Calu3 (cell line): ENCODE measurements around the gene RNF121. TPM values are rescaled to one million over a fixed set of nuclear protein-coding genes. Genes with fewer than 3 reads are reported as not detected.

ENCODE experiments used
- BruUV-seq: library from RNA; stranded (reverse); fragments of 400-500 nt; replicated peaks from 2 replicates; lab custom pipeline; 2021; lab: Mats Ljungman, UMichigan
- CTCF ChIA-PET: fragments of 300-600 bp; sonication (Branson Sonifier 250); formaldehyde crosslinking; loops from one replicate; lab custom pipeline; 2022; ENCODE audit warnings: antibody characterized with exemption; lab: Charles Lee
- DNase-seq: peaks from one replicate; pipeline ENCODE4 v3.0.0; 2022
- H3K27ac Mint-ChIP-seq: one replicate; pipeline ENCODE4 v1.8.0; 2022; ENCODE audit warnings: mixed read lengths; ENCODE audit not compliant: unreplicated experiment
- H3K27me3 Mint-ChIP-seq: one replicate; pipeline ENCODE4 v1.8.0; 2022; ENCODE audit warnings: mixed read lengths; ENCODE audit not compliant: unreplicated experiment
- H3K36me3 Mint-ChIP-seq: one replicate; pipeline ENCODE4 v1.8.0; 2022; ENCODE audit warnings: mild to moderate bottlenecking, moderate library complexity, mixed read lengths; ENCODE audit not compliant: insufficient read depth, unreplicated experiment
- H3K4me1 Mint-ChIP-seq: one replicate; pipeline ENCODE4 v1.8.0; 2022; ENCODE audit warnings: mild to moderate bottlenecking, low read depth, mixed read lengths; ENCODE audit not compliant: unreplicated experiment
- H3K4me3 Mint-ChIP-seq: one replicate; pipeline ENCODE4 v1.8.0; 2022; ENCODE audit warnings: mild to moderate bottlenecking, low read depth, moderate library complexity, mixed read lengths; ENCODE audit not compliant: unreplicated experiment
- H3K9me3 Mint-ChIP-seq: one replicate; pipeline ENCODE4 v1.8.0; 2022; ENCODE audit warnings: low read depth, mixed read lengths; ENCODE audit not compliant: unreplicated experiment
- CTCF ChIP-seq: fragments of 200-600 bp; IDR thresholded peaks from one replicate; pipeline ENCODE4 v1.8.0; 2022; ENCODE audit warnings: antibody characterized with exemption; ENCODE audit not compliant: unreplicated experiment
- intact Hi-C: fragments of 100-400 bp; cut with micrococcal nuclease; formaldehyde crosslinking; loops from one replicate; pipeline ENCODE4 v1.10.0; 2022; ENCODE audit not compliant: unreplicated experiment
- total RNA-seq: library from RNA; stranded (reverse); gene quantifications from 2 replicates; pipeline ENCODE4 v1.2.3, GENCODE V29; 2022

Gene RNF121
- total RNA-seq, 1 experiment from 2014 or later, result 51.7 TPM

DNA sequence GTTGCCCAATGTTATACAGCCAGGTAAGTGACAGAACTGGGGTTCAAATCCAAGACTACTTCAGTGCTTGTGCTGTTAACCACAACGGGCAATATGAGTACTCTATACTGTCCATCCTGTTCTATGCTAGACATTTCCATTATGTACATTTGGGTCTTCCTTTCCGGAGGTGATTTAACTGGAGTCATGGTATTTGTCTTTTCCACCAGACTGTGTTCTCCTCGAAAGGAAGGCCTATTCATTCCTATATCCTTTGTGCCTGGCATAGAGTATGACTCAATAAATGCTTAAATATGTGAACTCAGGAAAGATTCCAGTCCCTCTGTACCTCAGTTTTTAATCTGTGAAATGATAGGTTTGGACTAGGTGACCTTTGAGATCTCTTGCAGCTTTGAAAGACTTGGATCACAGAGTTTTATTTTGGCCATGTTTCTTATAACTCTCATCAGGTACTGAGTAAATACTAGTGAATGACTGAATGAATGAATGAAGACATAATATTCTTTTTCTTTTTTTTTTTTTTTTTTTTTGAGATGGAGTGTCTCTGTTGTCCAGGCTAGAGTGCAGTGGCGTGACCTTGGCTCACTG, 6.6 kb downstream of the RNF121 start:
- Mint-ChIP-seq H3K4me1 (peaks cover 20% of the 10 kb centered on the region), H3K27ac (no peak overlapping the region), H3K4me3 (no peak overlapping the region), H3K9me3 (no peaks in the 10 kb centered on the region), H3K27me3 (no peaks in the 10 kb centered on the region), H3K36me3 (no peaks in the 10 kb centered on the region)
- intact Hi-C loops, result no loop called here
- no peak for DNase-seq
- no peak for TF ChIP-seq CTCF
- BruUV-seq, result no TSS peak
- CTCF ChIA-PET, result interaction anchor here (0.6 kb wide), 1 partner anchor 1208 kb away, joined by 3 read pairs; no protein-coding TSS in a partner anchor

DNA sequence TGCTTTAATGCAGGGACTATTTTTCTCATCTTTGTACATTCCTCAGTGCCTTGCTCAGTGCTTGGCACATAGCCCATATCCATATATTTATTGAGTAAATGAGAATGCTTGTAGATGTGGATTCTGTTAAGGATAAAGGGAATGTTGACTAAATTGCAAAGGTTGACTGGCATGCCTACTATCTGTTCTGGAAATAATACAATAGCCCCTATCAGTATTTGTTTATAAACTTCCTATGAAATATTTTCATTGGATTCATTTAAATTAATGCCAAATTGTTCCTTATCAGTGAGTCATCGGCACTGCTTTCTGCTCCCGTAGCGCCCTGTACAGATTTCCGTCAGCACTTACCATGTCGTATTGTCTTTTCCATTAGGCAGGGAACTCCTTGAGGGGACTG, 8.0 kb downstream of the RNF121 start:
- H3K4me1 Mint-ChIP-seq, result peaks cover 11% of the 10 kb centered on the region
- no peak for DNase-seq
- no peak for TF ChIP-seq CTCF
- H3K4me3 Mint-ChIP-seq, result no peak overlapping the region
- H3K9me3 Mint-ChIP-seq, result no peaks in the 10 kb centered on the region
- no peak overlapping the region for H3K27ac Mint-ChIP-seq
- CTCF ChIA-PET, result no interaction called here
- H3K36me3 Mint-ChIP-seq, result no peaks in the 10 kb centered on the region
- intact Hi-C loops, result no loop called here
- no peaks in the 10 kb centered on the region for H3K27me3 Mint-ChIP-seq
- no TSS peak for BruUV-seq

DNA sequence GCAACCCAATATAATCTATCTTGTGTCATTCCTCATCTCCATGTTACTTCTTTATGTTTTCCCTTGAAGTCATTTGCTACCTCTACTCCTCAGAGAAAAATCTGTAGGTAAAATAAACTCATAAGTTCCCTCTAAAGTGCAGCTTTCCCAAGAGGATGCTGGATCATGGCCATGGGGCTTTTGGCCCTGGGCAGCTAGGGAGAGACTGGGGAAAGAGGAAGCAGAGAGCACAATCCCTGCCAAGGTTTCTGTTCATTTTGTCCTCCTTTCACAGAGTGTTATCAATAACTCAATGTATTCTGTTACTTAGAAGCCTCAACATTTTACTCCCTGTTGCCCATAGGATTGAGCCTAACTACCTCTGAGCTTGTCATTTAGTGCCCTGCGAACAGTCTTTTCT, 9.0 kb downstream of the RNF121 start:
- CTCF ChIA-PET, result interaction anchor here (0.7 kb wide), 2 partner anchors 151 to 615 kb away, joined by 5 read pairs; no protein-coding TSS in a partner anchor
- TF ChIP-seq CTCF, result no peak
- no peaks in the 10 kb centered on the region for H3K9me3 Mint-ChIP-seq
- no peak overlapping the region for H3K27ac Mint-ChIP-seq
- no TSS peak for BruUV-seq
- intact Hi-C loops, result no loop called here
- no peaks in the 10 kb centered on the region for H3K27me3 Mint-ChIP-seq
- no peak for DNase-seq
- peaks cover 8% of the 10 kb centered on the region for H3K4me1 Mint-ChIP-seq
- no peak overlapping the region for H3K4me3 Mint-ChIP-seq
- H3K36me3 Mint-ChIP-seq, result no peaks in the 10 kb centered on the region

DNA sequence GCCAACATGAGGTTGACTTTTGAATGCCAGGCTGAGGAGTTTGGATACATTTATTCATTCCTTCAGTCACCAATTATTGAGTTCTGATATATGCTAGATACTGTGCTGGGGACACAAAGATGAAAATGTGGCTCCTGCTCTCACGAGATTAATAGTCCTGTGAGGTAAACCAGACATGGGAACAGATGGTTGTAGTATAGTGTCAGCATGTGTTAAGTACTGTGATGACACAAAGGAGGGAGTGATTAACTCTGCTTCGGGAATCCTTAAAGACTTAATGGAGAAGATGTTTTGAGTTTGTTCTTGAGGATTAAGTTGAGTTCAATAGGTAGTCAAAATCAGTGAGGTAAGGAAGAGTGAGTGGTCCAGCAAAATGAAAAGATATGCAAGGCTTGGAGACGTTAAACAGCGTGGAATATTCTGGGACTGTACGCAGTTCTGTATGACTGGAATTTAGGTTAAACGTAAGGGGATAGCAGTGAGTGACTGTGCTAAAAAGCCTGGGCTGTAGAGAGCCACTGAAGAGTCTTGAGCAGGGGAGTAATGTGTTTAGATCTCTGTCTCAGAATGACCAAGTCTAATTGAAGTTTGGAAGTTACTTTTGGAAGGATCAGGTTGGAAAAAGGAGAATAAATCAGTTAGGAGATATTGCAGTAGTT, 11.8 kb downstream of the RNF121 start:
- H3K4me3 Mint-ChIP-seq, result no peak overlapping the region
- BruUV-seq, result no TSS peak
- intact Hi-C loops, result no loop called here
- no peak overlapping the region for H3K27ac Mint-ChIP-seq
- CTCF ChIA-PET, result no interaction called here
- TF ChIP-seq CTCF, result no peak
- H3K36me3 Mint-ChIP-seq, result no peaks in the 10 kb centered on the region
- no peak for DNase-seq
- peaks cover 18% of the 10 kb centered on the region for H3K4me1 Mint-ChIP-seq
- H3K9me3 Mint-ChIP-seq, result no peaks in the 10 kb centered on the region
- H3K27me3 Mint-ChIP-seq, result no peaks in the 10 kb centered on the region
